ENCODE results near the gene JAGN1. TPM values are rescaled to one million over a fixed set of nuclear protein-coding genes. Genes with fewer than 3 reads are reported as not detected.
"Not testable (repeated sequence)": the region's sequence is repeated elsewhere in the genome, so short reads cannot be mapped to it uniquely, and the experiment has no call there.

Gene JAGN1
- 18.4 TPM for total RNA-seq
- long read RNA-seq, transcript JAGN1-201 (2 exons, 1,675 nt), result major isoform, 32 of 33 reads
- long read RNA-seq, partial matches to known transcripts, result 0 of 33 reads
- long read RNA-seq, other reads (novel, unspliced or antisense), result 1 of 33 reads

DNA sequence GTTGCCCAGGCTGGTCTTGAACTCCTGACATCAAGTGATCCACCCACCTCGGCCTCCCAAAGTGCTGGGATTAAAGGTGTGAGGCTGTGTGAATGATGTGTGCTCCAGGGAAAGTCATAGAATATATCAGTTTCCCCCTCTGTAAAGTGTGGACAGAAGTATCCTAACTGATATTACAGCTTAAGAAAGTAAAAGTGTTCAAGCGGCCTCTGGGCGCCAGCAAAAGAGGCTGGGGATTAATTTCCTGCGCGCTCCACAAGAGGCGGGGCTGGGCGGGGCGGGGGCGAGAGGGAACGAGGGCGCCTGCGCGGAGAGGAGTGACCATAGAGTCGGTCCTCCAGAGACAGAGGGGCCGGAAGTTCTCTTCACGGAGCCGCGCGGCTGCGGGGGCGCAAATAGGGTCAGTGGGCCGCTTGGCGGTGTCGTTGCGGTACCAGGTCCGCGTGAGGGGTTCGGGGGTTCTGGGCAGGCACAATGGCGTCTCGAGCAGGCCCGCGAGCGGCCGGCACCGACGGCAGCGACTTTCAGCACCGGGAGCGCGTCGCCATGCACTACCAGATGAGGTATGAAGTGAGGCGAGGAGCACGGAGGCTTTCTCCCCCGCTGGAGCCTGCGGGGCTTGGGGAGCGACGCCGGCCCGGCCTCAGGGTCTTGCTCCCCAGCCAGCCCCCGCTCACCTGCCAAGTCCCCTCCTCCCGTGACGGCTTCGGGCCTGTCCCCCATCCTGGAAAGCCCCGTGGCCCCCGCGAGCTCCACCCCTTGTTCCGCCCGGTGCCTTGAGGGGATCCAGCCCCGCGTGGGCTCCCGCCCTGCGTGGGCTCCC is at the start of gene JAGN1:
JAGN1 (plus strand) TSS at position 362 of the 823 bp plus-strand sequence; CDS start at position 475, 113 bp downstream.
- intact Hi-C loops (cut with micrococcal nuclease), result no loop called here
- DNase-seq (peak; percentile 93), ATAC-seq (peak; percentile 99)

DNA sequence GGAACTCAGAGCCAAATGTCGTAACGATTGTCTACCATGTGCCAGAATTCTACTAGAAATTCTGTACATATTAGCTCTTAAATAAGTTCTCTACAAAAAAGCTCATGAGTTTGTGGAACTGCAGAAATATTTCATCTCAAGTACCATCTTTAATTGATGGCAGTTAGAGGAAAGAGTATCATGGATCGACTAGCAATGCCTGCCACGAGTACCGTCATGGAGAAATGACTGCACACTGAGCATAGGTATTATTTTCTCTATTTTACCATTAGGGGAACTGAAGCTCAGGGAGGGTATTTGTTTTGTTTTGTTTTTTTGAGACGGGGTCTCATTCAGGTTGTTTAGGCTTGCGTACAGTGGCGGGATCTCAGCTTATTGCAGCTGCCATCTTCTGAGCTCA is 49.4 kb upstream of the JAGN1 start:
- ATAC-seq, result no peak
- no peak for DNase-seq
- intact Hi-C loops (cut with micrococcal nuclease), result no loop called here

DNA sequence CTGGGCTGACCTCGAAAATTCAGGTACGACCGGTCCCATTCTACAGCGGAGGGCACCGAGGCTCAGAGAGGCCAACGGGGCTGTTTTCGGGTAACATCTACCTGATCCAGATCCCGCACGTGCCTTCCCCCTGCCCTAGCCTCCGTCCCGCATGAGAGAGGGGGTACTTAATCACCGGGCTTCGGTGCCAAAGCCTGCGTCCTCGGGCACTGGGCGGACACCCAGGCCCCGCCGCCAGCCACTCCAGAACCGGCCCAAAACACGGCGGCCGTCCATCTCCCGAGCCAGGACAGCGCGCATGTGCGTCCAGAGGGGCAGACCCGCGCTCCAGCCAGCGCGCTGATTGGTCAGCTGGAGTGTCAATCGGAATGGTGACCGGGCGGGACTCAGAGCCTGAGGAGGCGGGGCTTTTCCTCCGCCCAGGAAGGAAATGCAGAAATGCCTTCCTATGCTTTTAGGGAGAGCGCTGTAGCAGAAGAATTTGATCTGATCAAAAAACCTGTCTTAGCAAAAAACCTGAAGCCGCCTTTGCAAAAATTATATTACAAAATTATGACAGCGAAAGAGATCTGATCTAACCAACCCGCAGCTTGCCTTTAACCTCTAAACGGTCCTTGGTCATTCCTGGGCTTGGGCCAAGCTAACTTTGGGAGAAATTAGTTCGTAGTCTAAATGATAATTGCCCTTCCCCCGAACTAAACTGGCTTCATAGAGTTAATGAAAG is 46.5 kb upstream of the JAGN1 start, which contains the start of gene RPUSD3:
RPUSD3 (minus strand) TSS at position 294 of the 724 bp plus-strand sequence; CDS start at position 276, 18 bp downstream.
- peak; percentile 99 for DNase-seq
- intact Hi-C loops (cut with micrococcal nuclease), result no loop called here
- peak; percentile 99 for ATAC-seq

DNA sequence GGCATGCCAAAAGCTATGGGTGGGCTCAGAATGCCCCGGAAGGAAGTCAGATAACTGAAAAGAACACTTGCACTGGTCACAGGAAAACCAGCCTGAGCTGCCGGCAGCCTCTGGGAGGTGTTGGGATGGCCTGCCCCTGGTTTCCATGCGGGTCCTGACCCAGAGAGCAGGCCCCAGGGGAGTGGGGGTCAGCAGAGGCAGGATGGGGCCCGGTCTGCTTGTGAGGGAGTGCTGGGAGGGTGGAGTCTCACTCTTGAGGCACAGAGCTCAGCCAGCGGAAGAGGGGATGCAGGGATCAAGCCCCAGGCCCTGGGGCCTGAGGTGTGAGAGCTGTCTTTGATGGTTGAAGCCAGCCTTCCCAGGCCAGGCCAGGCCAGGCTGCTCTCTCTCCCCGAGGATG is 44.2 kb upstream of the JAGN1 start:
- ATAC-seq (no peak), DNase-seq (no peak)
- intact Hi-C loops (cut with micrococcal nuclease), result no loop called here

DNA sequence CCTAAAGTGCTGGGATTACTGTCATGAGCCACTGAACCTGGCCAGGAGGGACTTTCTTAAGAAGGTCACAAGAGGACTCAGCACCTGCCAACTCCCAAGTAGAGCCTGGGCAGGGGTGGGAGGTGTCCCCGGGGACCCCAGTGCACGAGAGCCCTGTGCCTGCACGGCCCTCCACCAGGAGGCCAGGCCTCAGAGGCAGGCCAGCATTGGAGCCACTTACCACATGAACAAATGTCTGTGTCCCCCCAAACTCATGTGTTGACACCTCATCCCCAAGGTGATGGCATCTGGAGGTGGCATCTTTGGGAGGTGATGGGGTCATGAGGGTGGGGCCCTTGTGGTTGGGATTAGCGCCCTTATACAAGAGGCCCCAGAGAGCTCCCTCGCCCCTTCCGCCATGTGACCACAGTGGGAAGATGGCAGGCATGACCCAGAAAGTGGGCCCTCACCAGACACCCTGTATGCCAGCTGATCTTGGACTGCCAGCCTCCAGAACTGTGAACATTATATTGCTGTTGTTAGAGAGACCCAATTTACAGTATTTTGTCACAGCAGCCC is 43.4 kb upstream of the JAGN1 start:
- intact Hi-C loops (cut with micrococcal nuclease), result no loop called here
- no peak for DNase-seq

DNA sequence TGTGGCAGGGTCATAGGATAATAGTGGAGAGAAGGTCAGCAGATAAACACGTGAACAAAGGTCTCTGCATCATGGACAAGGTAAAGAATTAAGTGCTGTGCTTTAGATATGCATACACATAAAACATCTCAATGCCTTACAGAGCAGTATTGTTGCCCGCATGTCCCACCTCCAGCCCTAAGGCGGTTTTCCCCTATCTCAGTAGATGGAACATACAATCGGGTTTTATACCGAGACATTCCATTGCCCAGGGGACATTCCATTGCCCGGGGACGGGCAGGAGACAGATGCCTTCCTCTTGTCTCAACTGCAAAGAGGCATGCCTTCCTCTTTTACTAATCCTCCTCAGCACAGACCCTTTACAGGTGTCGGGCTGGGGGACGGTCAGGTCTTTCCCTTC is 42.5 kb upstream of the JAGN1 start:
- intact Hi-C loops (cut with micrococcal nuclease); DNase-seq; ATAC-seq: not testable (repeated sequence)

More for the DNA sequence above, 43.4 kb upstream of the JAGN1 start:
- ATAC-seq, result no peak

DNA sequence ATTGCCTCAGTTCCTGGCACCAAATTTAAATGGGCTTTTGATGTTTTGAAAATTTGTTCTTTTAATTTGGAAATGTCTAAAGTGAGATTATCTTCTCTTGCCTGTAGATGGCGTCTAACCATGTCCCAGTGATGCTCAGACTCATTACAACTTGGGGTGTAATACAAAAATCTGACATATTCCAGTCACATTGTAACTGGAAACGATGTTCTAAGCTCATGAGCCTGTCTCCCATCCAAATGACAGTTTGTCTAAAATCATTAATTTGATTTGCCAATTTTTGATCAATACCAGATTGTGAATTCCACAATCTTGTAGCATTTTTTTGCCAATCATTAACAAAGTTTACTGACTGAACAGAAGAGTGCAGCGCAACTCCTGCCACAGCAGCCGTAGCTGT is 41.5 kb upstream of the JAGN1 start:
- intact Hi-C loops (cut with micrococcal nuclease); DNase-seq; ATAC-seq: not testable (repeated sequence)

DNA sequence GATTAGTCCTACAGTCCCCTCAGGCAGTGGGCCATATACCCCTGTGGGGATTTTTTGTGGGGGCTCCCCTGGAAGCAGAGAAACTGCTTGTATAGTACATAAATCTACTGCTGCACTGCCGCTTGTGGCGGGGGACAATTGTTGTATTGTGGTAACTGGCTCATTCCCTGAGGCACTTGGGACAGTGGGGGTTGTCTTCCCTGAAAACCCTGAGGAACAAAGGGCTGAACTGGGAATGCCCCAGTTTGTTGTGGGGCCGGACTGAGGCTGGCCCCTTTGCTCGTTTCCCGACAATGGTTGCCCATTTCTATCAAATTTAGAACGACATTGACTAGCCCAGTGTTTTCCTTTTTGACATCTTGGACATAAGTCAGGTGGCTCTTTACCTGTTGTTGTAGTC is 39.0 kb upstream of the JAGN1 start:
- ATAC-seq; intact Hi-C loops (cut with micrococcal nuclease); DNase-seq: not testable (repeated sequence)

DNA sequence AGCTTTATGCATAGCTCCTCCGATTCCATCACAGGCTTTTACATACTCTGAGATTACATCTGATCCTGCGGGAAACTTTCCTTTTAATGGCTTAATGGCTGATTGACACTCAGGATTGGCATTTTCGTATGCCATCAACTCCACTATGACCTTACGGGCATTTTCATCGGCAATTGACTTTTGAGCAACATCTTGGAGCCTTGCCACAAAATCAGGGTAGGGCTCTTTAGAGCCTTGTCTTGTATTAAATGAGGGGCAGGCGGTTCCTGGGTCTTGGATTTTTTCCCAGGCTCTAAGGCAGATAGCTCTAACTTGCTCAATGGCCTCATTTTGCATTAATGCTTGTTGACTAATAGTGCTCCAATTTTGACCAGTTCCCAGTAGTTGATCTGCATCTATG is 38.5 kb upstream of the JAGN1 start:
- DNase-seq; ATAC-seq; intact Hi-C loops (cut with micrococcal nuclease): not testable (repeated sequence)

DNA sequence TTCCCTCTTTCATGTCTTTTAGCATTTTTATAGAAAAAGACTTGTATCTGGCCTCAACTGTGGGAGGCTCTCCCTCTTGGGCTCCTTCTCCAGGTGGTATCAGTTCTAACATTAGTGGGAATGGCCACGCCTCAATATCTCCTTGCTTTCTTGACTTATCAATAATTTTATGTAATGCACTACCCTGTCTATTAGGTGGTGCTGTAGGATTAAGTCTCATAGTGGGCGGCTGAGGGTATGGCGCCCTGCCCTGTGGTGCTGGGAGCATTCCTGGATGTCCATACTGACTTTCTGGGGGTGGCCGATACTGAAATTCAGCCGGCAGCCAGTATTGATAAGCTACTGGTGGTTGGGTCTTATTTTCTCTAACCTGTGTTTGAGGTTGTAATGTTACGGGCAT is 37.9 kb upstream of the JAGN1 start:
- intact Hi-C loops (cut with micrococcal nuclease), result no loop called here
- no peak for ATAC-seq

DNA sequence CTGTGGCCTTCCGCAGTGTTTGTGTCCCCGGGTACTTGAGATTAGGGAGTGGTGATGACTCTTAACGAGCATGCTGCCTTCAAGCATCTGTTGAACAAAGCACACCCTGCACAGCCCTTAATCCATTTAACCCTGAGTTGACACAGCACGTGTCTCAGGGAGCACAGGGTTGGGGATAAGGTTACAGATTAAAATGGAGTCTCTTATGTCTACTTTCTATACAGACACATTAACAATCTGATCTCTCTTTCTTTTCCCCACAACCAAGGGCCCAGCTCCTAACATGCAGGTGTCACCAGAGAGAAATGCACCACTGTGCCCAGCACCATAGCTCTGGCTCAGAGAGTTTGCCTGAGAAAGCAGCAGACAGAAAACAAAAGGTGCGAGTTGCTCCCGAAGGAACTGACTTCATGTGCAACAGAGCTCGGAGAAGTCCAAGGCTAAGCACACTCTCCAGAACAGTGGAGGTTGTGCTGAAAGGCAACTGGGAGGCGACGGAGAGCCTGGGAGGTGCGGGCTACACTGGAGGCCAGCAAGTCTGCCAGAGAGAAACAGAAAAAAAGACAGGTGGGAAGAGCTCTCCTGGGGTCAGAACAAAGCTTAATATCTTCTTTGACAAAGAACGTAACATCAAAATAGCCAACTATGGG is 36.0 kb upstream of the JAGN1 start:
- intact Hi-C loops (cut with micrococcal nuclease); ATAC-seq; DNase-seq: not testable (repeated sequence)

More for the DNA sequence above, 37.9 kb upstream of the JAGN1 start:
- no peak for DNase-seq

DNA sequence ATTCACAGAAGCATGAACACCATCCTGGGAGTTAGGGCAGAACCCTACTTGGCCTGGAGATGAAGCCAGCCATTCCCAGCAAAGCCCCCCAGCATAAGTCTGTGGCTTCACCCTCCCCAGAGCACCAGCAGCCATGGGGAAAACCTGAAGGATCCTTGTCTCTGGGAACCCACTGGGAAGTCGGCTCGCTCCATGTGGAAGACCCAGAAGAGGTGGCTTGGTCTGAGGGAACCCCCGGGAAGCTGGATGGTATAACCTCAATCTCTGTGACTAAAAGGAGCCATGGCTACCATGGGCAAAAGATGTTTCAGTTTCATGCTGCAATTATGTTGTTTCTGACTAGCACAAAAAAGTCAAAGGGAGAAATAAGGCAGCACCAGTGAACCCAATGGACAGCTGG is 34.8 kb upstream of the JAGN1 start:
- no peak for DNase-seq
- no peak for ATAC-seq
- intact Hi-C loops (cut with micrococcal nuclease), result no loop called here

DNA sequence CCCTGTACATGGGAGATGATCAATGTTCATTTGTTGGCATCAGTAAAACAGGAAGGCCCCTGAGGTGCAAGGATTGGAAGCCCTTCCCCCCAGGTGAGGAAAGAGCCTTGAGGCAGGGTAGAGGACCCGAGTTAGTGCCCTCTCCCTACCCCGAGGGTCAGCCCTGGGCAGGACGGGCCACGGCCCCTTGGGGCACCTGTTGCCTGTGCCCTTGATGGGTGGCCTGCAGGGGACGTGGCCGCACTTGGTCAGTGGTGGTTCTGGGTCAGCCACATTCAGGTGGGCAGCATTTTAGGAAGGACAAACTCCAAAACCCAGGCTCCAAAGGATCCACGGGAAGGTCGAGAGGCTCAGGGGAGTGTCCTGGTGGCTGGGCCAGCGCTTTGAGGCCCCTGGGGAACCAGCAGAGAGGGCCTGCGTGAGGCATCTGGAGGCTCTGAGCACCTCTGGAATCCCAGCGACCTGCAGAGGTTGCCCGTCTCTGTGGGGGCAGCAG is 30.8 kb upstream of the JAGN1 start:
- ATAC-seq (no peak), DNase-seq (no peak)
- intact Hi-C loops (cut with micrococcal nuclease), result no loop called here

DNA sequence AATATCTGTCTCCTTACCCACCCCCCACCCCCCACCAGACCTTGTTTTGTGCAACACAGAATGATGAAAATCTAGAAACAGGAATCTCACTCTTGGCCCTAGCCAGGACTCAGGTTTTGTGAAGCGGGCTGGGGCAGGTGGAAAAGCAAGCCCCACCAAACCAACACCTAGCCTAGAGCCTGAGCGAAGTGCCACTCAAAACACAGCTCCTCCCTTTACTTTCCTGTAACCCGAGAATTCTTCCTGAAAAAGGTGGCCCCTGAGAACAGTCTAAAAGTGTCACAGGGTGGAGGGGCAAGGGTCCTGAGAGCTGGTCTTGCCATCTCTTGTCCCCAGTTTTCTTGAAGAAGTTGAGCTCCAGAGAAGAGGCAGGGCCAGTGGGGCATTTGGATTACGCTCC is 29.2 kb upstream of the JAGN1 start:
- intact Hi-C loops (cut with micrococcal nuclease), result no loop called here
- no peak for ATAC-seq
- no peak for DNase-seq

DNA sequence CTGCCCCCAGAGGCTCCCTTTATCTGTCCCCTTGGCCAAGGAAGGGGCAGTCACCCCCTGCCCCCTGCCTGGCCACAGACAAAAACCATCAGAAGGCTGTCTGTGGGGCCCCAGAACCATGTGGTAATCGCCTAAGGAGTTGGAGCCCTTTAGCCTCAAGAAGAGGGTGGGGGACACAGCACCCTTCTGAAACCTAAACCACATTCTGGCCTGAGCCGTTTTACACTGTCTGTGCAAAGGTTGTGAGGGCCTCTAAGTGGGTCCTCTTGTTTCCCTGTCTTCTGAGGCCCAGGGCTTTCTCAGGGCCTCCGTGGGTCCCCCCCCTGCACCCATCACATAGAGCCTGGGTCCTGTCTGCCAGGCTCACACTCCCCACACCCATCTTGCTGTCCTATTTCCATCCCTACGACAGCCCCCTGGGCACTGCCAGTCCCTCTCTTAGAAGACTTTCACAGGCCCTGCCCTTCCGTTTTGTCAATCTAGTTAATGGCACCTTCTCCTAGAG is 28.7 kb upstream of the JAGN1 start:
- ATAC-seq, result no peak
- DNase-seq, result no peak
- intact Hi-C loops (cut with micrococcal nuclease), result no loop called here

DNA sequence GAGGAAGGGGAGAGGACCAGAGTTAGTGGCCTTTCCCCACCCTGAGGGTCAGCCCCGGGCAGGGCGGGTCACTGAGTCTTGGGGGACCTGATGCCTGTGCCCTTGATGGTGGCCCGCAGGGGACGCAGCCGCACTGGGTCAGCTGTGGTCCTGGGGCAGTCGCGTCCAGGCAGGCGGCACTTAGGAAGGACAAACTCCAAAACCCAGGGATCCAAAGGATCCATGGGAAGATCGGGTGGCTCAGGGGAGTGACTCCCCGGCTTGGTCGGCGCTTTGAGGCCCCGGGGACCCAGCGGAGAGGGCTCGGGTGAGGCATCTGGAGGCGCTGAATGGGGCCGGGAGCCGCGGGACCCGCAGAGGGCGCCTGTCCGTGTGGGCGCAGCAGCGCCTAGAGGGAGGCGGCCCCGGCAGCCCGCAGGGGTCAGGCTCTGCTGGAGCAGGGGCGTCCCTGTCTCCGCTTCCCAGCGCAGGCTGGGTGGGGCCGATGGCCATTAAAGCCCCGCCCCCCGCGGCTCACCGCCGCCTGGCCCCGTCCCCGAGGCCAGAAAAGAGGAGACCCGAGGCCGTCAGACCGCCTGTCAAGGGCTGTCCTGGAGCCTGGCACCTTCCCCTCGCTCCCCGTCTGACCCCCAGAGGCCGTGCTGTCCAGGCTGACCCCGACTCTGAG is 27.9 kb upstream of the JAGN1 start:
- peak; percentile 93 for ATAC-seq
- DNase-seq, result peak; percentile 84
- intact Hi-C loops (cut with micrococcal nuclease), result no loop called here

DNA sequence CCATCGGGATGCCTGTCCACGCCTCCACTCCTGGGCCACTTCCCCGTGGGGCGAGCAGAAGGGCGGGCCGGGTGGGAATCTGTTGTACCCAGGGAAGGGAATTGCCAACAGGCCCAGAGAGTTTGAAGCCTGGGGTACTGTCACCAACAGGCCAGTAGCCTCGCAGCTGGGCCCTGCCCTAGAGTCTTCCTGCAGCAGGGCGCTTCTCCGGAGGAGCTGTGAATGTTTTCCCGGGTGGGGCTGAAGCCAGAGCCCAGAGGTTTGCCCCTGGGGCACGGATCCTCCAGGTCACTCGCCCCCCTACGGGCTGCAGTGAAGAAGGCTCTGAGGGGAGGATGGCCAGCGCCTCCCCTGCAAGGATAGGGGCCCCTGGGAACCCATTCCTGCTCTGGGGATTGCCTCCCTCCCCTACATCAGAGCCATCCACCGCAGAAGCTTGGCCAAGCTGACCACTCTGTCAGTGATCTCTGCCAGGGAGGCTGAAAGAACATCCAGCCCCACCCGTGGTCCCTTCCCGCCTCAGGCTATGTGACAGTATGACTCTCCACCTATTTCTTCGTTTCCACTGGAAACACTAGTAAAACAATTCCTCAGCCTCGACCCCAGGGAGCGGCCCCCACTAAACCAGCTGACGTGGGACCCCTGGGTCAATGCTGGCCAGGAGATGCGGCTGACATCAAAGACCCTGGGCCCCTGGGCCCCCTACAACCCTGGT is 27.2 kb upstream of the JAGN1 start:
- DNase-seq (no peak), ATAC-seq (no peak)
- intact Hi-C loops (cut with micrococcal nuclease), result no loop called here
